ENCODE results near the gene CFP.

The CFP gene

DNA sequence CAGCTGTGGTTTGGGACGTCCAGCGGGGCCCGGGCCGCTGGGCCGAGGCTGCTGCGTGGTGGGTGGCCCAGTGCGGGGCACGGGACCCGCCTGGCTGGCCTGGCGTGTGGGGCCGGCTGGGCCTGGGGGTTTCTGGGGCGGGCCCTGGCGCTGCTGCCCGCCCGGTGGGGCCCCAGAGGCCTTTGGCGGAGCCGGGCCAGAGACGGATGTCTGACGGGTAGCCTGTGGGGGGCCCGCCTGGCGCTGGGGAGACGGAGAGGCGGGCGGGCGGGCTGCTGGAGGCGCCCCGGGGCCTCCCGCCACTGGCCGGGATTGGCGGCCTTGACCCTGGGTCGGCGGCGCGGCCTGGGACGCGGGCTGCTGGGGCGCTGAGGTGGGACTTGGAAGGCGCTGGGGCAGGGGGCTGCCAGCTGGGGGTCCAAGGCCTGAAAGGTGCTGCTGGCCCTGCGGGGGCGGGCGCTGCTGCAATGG lies 55.6 kb downstream of the CFP start:
- DNase-seq (ENCODE audit: low read depth) = no peak

DNA sequence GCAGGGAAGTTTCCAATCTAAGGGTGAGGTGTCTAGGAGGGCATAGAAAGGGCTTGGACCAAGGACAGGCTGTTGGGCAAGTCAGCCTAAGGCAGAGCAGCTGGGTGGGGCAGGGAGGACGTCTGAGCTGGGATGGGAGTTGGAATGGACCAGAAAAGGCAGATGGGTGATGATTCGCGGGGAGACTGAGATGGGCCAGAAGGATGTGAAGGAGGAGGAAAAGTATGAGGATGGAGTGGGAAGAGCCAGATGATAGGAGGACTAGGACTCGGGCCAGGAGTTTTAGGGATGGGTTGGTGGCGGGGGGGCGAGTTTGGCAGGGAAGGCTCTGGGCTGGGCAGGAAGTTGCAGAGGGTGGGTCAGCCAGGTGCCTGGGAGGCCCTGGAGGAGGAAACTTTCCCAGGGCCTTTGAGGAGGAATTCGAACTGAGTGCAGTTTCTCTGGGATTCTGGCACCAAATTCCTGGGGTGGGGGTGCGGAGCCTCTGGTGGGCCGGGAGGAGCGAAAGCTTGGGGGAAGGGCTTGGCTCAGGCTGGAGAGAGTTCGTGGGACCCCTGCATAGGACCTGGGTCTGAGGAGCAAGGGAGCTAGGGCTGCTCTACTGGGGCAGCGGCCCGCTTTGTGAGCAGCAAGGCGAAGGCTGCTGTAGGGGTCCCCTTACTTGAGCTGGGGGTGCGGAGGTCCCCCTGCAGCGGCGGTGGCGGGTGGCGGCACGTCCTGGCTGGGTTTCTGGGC lies 56.2 kb downstream of the CFP start:
- DNase-seq (ENCODE audit: low read depth) = no peak
